HG02763 (cell line): ENCODE measurements around the gene EYA4.
"Not testable (repeated sequence)": the region's sequence is repeated elsewhere in the genome, so short reads cannot be mapped to it uniquely, and the experiment has no call there.

ENCODE experiments used
- ATAC-seq: cut with Tn5 transposase; IDR thresholded peaks from one replicate; pipeline ENCODE4 v1.9.1; 2021; ENCODE audit warnings: mild to moderate bottlenecking, moderate library complexity; ENCODE audit not compliant: unreplicated experiment

Gene EYA4

GRCh38 chr6:133554121-133554520 lies 313.0 kb downstream of the EYA4 start:
- ATAC-seq: not testable (repeated sequence)

- no peak for ATAC-seq
Measured at GRCh38 chr6:133555685-133556084, 314.5 kb downstream of the EYA4 start.

- no peak for ATAC-seq
Measured at GRCh38 chr6:133559926-133560325, 318.8 kb downstream of the EYA4 start.

GRCh38 chr6:133567636-133568035 lies 326.5 kb downstream of the EYA4 start:
- ATAC-seq: no peak

GRCh38 chr6:133568970-133569889 lies 328.1 kb downstream of the EYA4 start:
- ATAC-seq: peak; percentile 59

- no peak for ATAC-seq
Measured at GRCh38 chr6:133571681-133572080, 330.5 kb downstream of the EYA4 start.

- no peak for ATAC-seq
Measured at GRCh38 chr6:133577851-133578250, 336.7 kb downstream of the EYA4 start.
